ENCODE results near the gene TMEM131. TPM values are rescaled to one million over a fixed set of nuclear protein-coding genes. Genes with fewer than 3 reads are reported as not detected.

The TMEM131 gene
- total and polyA plus RNA-seq, 7 donors, result 4.8 to 37.5 (median 24.3) TPM

DNA sequence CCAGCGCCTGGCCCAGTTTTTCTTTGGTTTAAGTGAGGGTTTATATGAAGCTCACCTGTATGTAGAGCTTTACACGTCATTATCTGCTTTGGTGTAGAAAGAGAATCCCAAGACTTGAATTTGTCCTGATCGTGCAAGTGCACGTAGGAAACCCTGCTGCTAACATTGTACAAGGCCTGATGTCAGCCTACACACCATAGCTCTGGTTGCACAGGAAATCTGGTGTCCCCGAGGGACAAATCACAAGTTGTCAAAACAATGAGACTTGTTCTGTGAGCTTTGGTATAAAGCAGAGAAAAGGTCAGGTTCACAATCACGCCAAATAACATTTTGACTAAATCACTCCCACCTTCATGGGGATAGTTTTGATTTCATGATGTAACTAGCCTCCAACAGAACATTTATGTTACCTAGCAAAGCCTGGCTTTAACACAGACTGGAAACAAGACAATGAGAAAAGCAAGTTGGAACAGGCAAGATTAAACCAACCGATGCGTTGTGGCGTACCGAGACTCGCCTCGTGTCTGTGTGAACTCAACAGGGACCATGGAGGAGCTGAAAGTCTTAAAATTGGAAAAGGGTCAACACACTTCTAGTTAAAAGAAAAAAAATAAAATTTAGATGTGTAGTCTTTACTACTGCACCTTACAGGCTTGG is 240.9 kb downstream of the TMEM131 start:
- no peak overlapping the region for H3K27ac ChIP-seq
- peaks cover 0 to 15% (median 0%) of the 10 kb centered on the region in 4 donors for H3K4me1 ChIP-seq
- no peak for TF ChIP-seq POLR2A (IDR thresholded peaks at IDR 0.05)
- TF ChIP-seq POLR2AphosphoS5 (IDR thresholded peaks at IDR 0.05), result no peak
- no peak for TF ChIP-seq EP300 (IDR thresholded peaks at IDR 0.05)
- TF ChIP-seq, protein P1, sequence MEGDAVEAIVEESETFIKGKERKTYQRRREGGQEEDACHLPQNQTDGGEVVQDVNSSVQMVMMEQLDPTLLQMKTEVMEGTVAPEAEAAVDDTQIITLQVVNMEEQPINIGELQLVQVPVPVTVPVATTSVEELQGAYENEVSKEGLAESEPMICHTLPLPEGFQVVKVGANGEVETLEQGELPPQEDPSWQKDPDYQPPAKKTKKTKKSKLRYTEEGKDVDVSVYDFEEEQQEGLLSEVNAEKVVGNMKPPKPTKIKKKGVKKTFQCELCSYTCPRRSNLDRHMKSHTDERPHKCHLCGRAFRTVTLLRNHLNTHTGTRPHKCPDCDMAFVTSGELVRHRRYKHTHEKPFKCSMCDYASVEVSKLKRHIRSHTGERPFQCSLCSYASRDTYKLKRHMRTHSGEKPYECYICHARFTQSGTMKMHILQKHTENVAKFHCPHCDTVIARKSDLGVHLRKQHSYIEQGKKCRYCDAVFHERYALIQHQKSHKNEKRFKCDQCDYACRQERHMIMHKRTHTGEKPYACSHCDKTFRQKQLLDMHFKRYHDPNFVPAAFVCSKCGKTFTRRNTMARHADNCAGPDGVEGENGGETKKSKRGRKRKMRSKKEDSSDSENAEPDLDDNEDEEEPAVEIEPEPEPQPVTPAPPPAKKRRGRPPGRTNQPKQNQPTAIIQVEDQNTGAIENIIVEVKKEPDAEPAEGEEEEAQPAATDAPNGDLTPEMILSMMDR (IDR thresholded peaks at IDR 0.05), result no peak
- H3K36me3 ChIP-seq, result peaks cover 7 to 54% (median 26%) of the 10 kb centered on the region in 4 donors
- H3K4me3 ChIP-seq, result no peak overlapping the region
- no peaks in the 10 kb centered on the region for H3K27me3 ChIP-seq
- intact Hi-C loops (cut with DNase I), result no loop called here
- no peaks in the 10 kb centered on the region for H3K9me3 ChIP-seq
- no peak for DNase-seq
- WGBS, 2 donors, result 93 to 97% methylated on average over 12 of the region's 12 CpGs

DNA sequence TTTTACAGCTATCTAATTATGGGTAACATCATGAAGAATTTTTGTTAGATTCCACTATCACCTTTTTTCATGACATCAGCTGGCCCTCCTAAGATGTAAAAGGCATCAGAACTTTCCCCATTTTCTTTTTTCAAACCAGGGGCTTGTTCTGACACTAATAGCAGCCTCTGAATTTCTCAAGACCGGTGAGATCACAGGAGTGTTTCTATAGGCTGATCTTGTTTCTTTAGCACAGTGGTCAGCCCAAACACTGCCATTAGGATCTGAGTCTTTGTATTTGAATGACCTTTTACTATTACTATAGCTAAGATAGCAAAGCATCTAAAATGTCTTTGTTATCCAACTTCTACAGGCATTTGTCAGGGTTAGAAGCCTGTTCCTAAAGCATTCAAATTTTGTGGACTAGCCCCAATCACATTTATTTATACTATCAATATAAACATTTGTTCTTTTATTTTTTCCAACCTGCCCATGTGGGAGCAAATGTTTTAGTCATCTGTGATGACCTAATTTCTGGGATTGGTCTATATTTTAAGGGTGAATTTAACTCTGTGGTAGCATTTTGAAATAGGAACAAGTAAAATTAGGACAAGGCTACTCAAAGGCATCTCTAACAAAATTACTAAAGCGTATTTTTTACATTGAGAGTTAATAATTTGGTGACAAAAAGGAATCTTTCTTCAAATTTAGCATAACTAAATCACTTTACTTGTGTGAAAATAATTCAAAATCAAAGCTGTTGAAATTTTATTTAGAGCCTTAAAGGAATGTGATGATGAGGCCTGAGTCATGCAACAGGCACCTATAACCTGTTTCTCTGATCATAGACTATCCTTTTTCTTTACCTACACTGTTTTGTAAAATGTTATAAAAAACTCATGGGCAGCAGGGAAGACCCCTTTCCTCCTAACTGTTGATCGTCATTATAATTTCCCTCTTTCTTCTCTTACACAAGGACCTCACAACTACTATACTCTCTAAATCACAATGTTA is 243.1 kb downstream of the TMEM131 start:
- Histone ChIP-seq H3K27me3 (no peaks in the 10 kb centered on the region), H3K4me3 (no peak overlapping the region), H3K27ac (no peak overlapping the region), H3K4me1 (peaks cover 0 to 23% (median 0%) of the 10 kb centered on the region in 4 donors), H3K9me3 (no peaks in the 10 kb centered on the region), H3K36me3 (peaks cover 0 to 33% (median 11%) of the 10 kb centered on the region in 4 donors)
- TF ChIP-seq POLR2A (IDR thresholded peaks at IDR 0.05) (no peak), EP300 (IDR thresholded peaks at IDR 0.05) (no peak), POLR2AphosphoS5 (IDR thresholded peaks at IDR 0.05) (no peak)
- TF ChIP-seq, protein P1 (IDR thresholded peaks at IDR 0.05), result no peak
- intact Hi-C loops (cut with DNase I), result no loop called here
- WGBS, 2 donors, result 92 to 96% methylated on average over 3 of the region's 3 CpGs
- no peak for DNase-seq

DNA sequence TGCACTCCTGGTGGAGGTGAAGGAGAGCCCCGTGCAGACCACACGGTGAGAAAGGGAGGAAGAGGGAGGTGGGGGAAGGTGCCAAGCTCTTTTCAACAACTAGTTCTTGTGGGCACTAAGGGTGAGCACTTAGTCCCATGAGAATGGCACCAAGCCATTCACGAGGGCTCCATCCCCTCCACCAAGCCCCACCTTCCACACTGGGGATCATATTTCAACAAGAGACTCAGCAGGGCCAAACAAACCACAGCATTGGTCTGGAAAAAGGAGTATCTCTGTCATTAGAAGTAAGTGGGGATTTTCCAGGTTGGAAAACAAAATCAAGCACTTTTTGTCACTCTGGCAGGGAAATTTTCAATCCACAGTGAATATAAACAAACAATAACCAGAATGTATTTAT is 244.0 kb downstream of the TMEM131 start:
- H3K4me1 ChIP-seq, result peaks cover 0 to 32% (median 4%) of the 10 kb centered on the region in 4 donors
- peaks cover 0 to 24% (median 8%) of the 10 kb centered on the region in 4 donors for H3K36me3 ChIP-seq
- H3K27ac ChIP-seq, result no peak overlapping the region
- intact Hi-C loops (cut with DNase I), result no loop called here
- no peaks in the 10 kb centered on the region for H3K9me3 ChIP-seq
- TF ChIP-seq, protein P1 (IDR thresholded peaks at IDR 0.05), result no peak
- no peak for TF ChIP-seq POLR2AphosphoS5 (IDR thresholded peaks at IDR 0.05)
- no peak for TF ChIP-seq POLR2A (IDR thresholded peaks at IDR 0.05)
- no peak for TF ChIP-seq EP300 (IDR thresholded peaks at IDR 0.05)
- H3K27me3 ChIP-seq, result no peaks in the 10 kb centered on the region
- H3K4me3 ChIP-seq, result no peak overlapping the region
- 75 to 76% methylated on average over 3 of the region's 3 CpGs for WGBS, 2 donors
- no peak for DNase-seq

DNA sequence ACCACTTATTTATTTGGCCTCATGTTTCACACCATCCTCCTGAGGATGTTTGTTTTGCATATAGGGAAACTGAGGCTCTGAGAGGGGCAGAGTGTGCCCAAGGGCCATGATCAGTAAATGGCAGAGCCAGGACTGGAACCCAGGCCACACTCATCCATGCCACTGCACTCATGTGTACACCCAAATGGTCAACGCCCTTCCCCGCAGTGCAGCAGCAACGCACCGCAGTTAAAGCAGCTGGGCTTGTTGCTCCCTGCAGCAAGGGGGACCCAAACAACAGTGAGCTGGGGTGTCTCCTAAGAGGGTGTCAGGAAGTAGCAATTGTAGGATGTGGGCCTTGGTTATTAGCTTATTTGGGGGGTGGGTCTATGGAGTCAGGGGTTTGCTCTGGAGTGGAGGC is 245.7 kb downstream of the TMEM131 start:
- intact Hi-C loops (cut with DNase I), result no loop called here
- Histone ChIP-seq H3K4me3 (no peak overlapping the region), H3K27me3 (no peaks in the 10 kb centered on the region), H3K36me3 (peaks cover 0 to 7% (median 0%) of the 10 kb centered on the region in 4 donors), H3K4me1 (peaks cover 0 to 48% (median 15%) of the 10 kb centered on the region in 4 donors), H3K27ac (no peak overlapping the region), H3K9me3 (no peaks in the 10 kb centered on the region)
- WGBS, 2 donors, result 97 to 98% methylated on average over 4 of the region's 4 CpGs
- TF ChIP-seq POLR2A (IDR thresholded peaks at IDR 0.05), result no peak
- no peak for DNase-seq

DNA sequence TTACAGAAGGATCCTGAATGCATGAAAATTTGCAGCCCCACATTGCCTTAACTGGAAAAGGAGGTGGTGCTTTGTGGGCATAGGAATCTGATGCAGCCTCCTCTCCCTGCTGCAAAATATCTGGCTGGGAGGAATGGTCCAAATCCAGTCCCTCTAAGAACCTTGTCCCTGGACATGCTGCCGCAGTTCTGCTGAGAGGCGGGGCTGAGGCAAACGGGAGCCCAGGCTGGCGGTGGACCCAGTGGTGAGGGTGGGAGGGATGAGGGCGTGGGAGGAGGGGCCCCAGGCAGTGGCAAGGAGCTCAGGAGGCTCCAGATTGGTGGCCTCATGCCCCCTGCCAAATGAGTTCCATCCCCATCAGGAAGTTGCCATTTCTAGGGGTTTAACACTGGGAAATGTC is 246.2 kb downstream of the TMEM131 start:
- intact Hi-C loops (cut with DNase I), result no loop called here
- Histone ChIP-seq H3K27ac (no peak overlapping the region), H3K27me3 (no peaks in the 10 kb centered on the region), H3K9me3 (no peaks in the 10 kb centered on the region), H3K4me1 (peaks cover 0 to 48% (median 15%) of the 10 kb centered on the region in 4 donors), H3K4me3 (no peak overlapping the region), H3K36me3 (peaks cover 0 to 3% (median 0%) of the 10 kb centered on the region in 4 donors)
- no peak for DNase-seq
- 80 to 87% methylated on average over 5 of the region's 5 CpGs for WGBS, 2 donors
- TF ChIP-seq, protein P1 (IDR thresholded peaks at IDR 0.05), result no peak
- TF ChIP-seq POLR2A (IDR thresholded peaks at IDR 0.05) (no peak), EP300 (IDR thresholded peaks at IDR 0.05) (no peak), POLR2AphosphoS5 (IDR thresholded peaks at IDR 0.05) (no peak)

Measured in sigmoid colon (tissue), 7 donors.